Prostate gland (tissue), 2 donors: ENCODE data around the gene LHX5.

Source experiments
- POLR2AphosphoS5 ChIP-seq: sonication (generic); formaldehyde crosslinking; IDR thresholded peaks from one replicate; pipeline ENCODE4 v1.6.1; 2017; ENCODE audit warnings: antibody characterized with exemption
- TF ChIP-seq, protein P1 (sequence below), 4 experiments: fragments of 200-600 bp in 2 of 4; fragments of 450-650 bp in 2 of 4; sonication (generic) in 2 of 4; IDR thresholded peaks; 1 replicate in 3 of 4; 2 replicates in 1 of 4; pipeline ENCODE4 v1.5.1; 2016 to 2019; ENCODE audit warnings: antibody characterized with exemption in 4 of 4, mild to moderate bottlenecking in 2 of 4, moderate library complexity in 2 of 4

DNA sequence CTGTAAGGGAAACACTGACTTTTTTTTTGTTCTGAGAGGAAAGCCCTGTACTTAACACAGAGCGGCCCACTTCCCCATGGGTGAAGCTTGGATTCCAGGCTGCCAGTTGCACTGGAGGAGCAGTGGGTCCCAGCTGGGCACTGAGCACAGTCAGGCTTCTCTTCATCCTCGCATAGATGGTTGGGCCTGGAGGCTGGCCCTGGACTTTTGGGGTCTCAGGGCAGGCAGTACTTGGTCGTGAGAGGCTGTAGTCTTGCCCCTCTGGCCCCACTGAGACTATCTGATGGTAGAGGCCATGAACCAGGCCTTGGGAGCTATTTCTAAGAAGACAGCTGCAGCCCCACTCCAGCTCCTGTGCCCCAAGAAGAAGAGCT is 6.2 kb upstream of the LHX5 start:
- TF ChIP-seq, protein P1, sequence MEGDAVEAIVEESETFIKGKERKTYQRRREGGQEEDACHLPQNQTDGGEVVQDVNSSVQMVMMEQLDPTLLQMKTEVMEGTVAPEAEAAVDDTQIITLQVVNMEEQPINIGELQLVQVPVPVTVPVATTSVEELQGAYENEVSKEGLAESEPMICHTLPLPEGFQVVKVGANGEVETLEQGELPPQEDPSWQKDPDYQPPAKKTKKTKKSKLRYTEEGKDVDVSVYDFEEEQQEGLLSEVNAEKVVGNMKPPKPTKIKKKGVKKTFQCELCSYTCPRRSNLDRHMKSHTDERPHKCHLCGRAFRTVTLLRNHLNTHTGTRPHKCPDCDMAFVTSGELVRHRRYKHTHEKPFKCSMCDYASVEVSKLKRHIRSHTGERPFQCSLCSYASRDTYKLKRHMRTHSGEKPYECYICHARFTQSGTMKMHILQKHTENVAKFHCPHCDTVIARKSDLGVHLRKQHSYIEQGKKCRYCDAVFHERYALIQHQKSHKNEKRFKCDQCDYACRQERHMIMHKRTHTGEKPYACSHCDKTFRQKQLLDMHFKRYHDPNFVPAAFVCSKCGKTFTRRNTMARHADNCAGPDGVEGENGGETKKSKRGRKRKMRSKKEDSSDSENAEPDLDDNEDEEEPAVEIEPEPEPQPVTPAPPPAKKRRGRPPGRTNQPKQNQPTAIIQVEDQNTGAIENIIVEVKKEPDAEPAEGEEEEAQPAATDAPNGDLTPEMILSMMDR (IDR thresholded peaks at IDR 0.05) = no peak
- TF ChIP-seq POLR2AphosphoS5 = no peak
